ENCODE measurements around the gene ZNF496.

DNA sequence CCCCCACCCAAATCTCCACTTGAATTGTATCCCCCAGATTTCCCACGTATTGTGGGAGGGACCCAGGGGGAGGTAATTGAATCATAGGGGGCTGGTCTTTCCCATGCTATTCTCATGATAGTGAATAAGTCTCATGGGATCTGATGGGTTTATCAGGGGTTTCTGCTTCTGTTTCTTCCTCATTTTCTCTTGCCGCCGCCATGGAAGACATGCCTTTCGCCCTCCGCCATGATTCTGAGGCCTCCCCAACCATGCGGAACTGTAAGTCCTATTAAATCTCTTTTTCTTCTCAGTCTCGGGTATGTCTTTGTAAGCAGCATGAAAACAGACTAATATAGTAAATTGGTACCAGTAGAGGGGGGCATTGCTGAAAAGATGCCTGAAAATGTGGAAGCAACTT, 33.4 kb upstream of the ZNF496 start:
- TF ChIP-seq EZH2 (IDR thresholded peaks at IDR 0.05; ENCODE audit: borderline replicate concordance, low read depth, low read length, severe bottlenecking) (no peak), CTCF (IDR thresholded peaks at IDR 0.05; ENCODE audit: borderline replicate concordance, extremely low read depth, low read length, poor library complexity, severe bottlenecking) (no peak)
